Hepatic stellate cell (primary cell): ENCODE results near the gene IFT122.

ENCODE experiments used
- DNase-seq: peaks from one replicate; pipeline ENCODE4 v3.0.0; 2011; ENCODE audit warnings: low spot score

IFT122 gene

GRCh38 chr3:129518038-129518561 lies 78.1 kb downstream of the IFT122 start:
- DNase-seq = no peak

- no peak for DNase-seq
Observed at GRCh38 chr3:129518581-129518980, 78.6 kb downstream of the IFT122 start.

GRCh38 chr3:129519449-129519848 lies 79.4 kb downstream of the IFT122 start:
- no peak for DNase-seq

GRCh38 chr3:129519896-129520715 lies 80.1 kb downstream of the IFT122 start:
- DNase-seq = no peak

- no peak for DNase-seq
Observed at GRCh38 chr3:129520960-129521359, 80.9 kb downstream of the IFT122 start.

GRCh38 chr3:129521611-129522010 lies 81.6 kb downstream of the IFT122 start:
- DNase-seq = no peak

- no peak for DNase-seq
Observed at GRCh38 chr3:129522953-129523352, 82.9 kb downstream of the IFT122 start.

- DNase-seq = no peak
Observed at GRCh38 chr3:129524081-129524480, 84.1 kb downstream of the IFT122 start.

- peak; percentile 64 for DNase-seq
Observed at GRCh38 chr3:129525341-129525968, 85.4 kb downstream of the IFT122 start.

- DNase-seq = no peak
Observed at GRCh38 chr3:129526121-129526900, 86.3 kb downstream of the IFT122 start.

- no peak for DNase-seq
Observed at GRCh38 chr3:129527262-129527661, 87.2 kb downstream of the IFT122 start.

- DNase-seq = no peak
Observed at GRCh38 chr3:129528589-129529100, 88.6 kb downstream of the IFT122 start, which contains the start of gene RHO. Gene RHO (plus strand): TSS chr3:129528639. CDS start chr3:129528734, 95 bp downstream.

GRCh38 chr3:129529436-129530210 lies 89.6 kb downstream of the IFT122 start:
- no peak for DNase-seq

GRCh38 chr3:129530251-129530791 lies 90.3 kb downstream of the IFT122 start:
- peak; percentile 71 for DNase-seq

GRCh38 chr3:129530821-129531220 lies 90.8 kb downstream of the IFT122 start:
- no peak for DNase-seq

- no peak for DNase-seq
Observed at GRCh38 chr3:129531699-129532098, 91.7 kb downstream of the IFT122 start.

- no peak for DNase-seq
Observed at GRCh38 chr3:129532261-129532660, 92.2 kb downstream of the IFT122 start.

GRCh38 chr3:129533406-129533805 lies 93.4 kb downstream of the IFT122 start:
- DNase-seq = no peak

GRCh38 chr3:129534428-129535027 lies 94.5 kb downstream of the IFT122 start:
- DNase-seq = no peak

GRCh38 chr3:129535075-129535474 lies 95.1 kb downstream of the IFT122 start:
- no peak for DNase-seq

GRCh38 chr3:129536374-129536667 lies 96.3 kb downstream of the IFT122 start:
- DNase-seq = no peak
